ENCODE measurements around the gene ST3GAL2.

DNA sequence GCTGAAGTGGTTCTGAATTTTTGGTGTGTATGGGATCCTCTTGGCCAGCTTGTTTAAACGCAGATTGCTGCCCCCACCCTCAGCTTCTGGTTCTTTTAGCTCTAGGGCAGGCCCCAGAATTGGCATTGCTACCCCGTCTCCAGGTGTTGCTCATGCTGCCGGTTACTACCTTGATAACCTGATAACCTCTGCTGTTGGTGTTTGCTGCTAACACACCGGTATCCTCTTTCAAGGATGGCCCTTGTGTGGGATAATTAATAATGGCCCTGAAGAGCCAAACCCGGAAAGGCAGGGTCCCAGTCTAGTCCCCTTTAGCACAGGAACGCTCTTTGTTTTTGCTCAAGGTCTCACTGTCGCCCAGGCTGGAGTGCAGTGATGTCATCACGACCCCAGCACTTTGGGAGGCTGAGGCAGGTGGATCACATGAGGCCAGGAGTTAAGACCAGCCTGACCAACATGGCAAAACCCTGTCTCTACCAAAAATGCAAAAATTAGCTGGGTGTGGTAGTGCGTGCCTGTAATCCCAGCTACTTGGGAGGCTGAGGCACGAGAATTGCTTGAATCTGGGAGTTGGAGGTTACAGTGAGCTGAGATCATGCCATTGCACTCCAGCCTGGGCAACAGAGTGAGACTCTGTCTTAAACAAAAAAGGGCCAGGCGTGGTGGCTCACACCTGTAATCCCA is 1.3 kb upstream of the ST3GAL2 start:
- TF ChIP-seq, protein P1, sequence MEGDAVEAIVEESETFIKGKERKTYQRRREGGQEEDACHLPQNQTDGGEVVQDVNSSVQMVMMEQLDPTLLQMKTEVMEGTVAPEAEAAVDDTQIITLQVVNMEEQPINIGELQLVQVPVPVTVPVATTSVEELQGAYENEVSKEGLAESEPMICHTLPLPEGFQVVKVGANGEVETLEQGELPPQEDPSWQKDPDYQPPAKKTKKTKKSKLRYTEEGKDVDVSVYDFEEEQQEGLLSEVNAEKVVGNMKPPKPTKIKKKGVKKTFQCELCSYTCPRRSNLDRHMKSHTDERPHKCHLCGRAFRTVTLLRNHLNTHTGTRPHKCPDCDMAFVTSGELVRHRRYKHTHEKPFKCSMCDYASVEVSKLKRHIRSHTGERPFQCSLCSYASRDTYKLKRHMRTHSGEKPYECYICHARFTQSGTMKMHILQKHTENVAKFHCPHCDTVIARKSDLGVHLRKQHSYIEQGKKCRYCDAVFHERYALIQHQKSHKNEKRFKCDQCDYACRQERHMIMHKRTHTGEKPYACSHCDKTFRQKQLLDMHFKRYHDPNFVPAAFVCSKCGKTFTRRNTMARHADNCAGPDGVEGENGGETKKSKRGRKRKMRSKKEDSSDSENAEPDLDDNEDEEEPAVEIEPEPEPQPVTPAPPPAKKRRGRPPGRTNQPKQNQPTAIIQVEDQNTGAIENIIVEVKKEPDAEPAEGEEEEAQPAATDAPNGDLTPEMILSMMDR (IDR thresholded peaks at IDR 0.05): no peak
- TF ChIP-seq POLR2A (IDR thresholded peaks at IDR 0.05): no peak
- TF ChIP-seq POLR2AphosphoS5 (IDR thresholded peaks at IDR 0.05; ENCODE audit: insufficient read depth in 1 of 2, low read depth in 1 of 2): no peak
